GM18907 (cell line): ENCODE data around the gene PRAMEF5.
"Not testable (repeated sequence)": the region's sequence is repeated elsewhere in the genome, so short reads cannot be mapped to it uniquely, and the experiment has no call there.

Source experiments
- ATAC-seq: cut with Tn5 transposase; IDR thresholded peaks from one replicate; pipeline ENCODE4 v1.9.1; 2021; ENCODE audit warnings: mild to moderate bottlenecking, moderate library complexity; ENCODE audit not compliant: unreplicated experiment

PRAMEF5 gene

GRCh38 chr1:13253898-13254297, at the start of gene PRAMEF5:
PRAMEF5 (plus strand) TSS chr1:13254198; CDS start chr1:13259269, 5,071 bp downstream.
- not testable (repeated sequence) for ATAC-seq

- ATAC-seq, result not testable (repeated sequence)
Observed at GRCh38 chr1:13208712-13209111, 45.3 kb upstream of the PRAMEF5 start.

GRCh38 chr1:13216619-13217018, 37.4 kb upstream of the PRAMEF5 start:
- not testable (repeated sequence) for ATAC-seq

- not testable (repeated sequence) for ATAC-seq
Observed at GRCh38 chr1:13219203-13219602, 34.8 kb upstream of the PRAMEF5 start.

- ATAC-seq, result not testable (repeated sequence)
Observed at GRCh38 chr1:13222788-13223187, 31.2 kb upstream of the PRAMEF5 start.

- no peak for ATAC-seq
Observed at GRCh38 chr1:13224480-13225060, 29.4 kb upstream of the PRAMEF5 start.

GRCh38 chr1:13225675-13226204, 28.3 kb upstream of the PRAMEF5 start, which contains the start of gene PRAMEF18:
PRAMEF18 (minus strand) TSS chr1:13226154; CDS start chr1:13226106, 48 bp downstream.
- not testable (repeated sequence) for ATAC-seq

GRCh38 chr1:13227271-13228055, 26.5 kb upstream of the PRAMEF5 start:
- ATAC-seq, result not testable (repeated sequence)

- no peak for ATAC-seq
Observed at GRCh38 chr1:13228343-13228781, 25.6 kb upstream of the PRAMEF5 start.

- ATAC-seq, result not testable (repeated sequence)
Observed at GRCh38 chr1:13230096-13230495, 23.9 kb upstream of the PRAMEF5 start.

- not testable (repeated sequence) for ATAC-seq
Observed at GRCh38 chr1:13230601-13231000, 23.4 kb upstream of the PRAMEF5 start.

GRCh38 chr1:13231061-13231750, 22.8 kb upstream of the PRAMEF5 start:
- not testable (repeated sequence) for ATAC-seq

GRCh38 chr1:13232056-13232455, 21.9 kb upstream of the PRAMEF5 start:
- not testable (repeated sequence) for ATAC-seq

GRCh38 chr1:13234057-13234456, 19.9 kb upstream of the PRAMEF5 start:
- ATAC-seq, result not testable (repeated sequence)

- ATAC-seq, result not testable (repeated sequence)
Observed at GRCh38 chr1:13237572-13237971, 16.4 kb upstream of the PRAMEF5 start.

- ATAC-seq, result not testable (repeated sequence)
Observed at GRCh38 chr1:13239633-13240032, 14.4 kb upstream of the PRAMEF5 start.

- ATAC-seq, result not testable (repeated sequence)
Observed at GRCh38 chr1:13243536-13244263, 10.3 kb upstream of the PRAMEF5 start.

GRCh38 chr1:13245841-13246553, 8.0 kb upstream of the PRAMEF5 start:
- ATAC-seq, result not testable (repeated sequence)

GRCh38 chr1:13246554-13246871, 7.5 kb upstream of the PRAMEF5 start:
- not testable (repeated sequence) for ATAC-seq

GRCh38 chr1:13247122-13247521, 6.9 kb upstream of the PRAMEF5 start:
- not testable (repeated sequence) for ATAC-seq
